ENCODE data around the gene NUMA1.

GRCh38 chr11:72039856-72040401 lies 40.4 kb downstream of the NUMA1 start:
- TF ChIP-seq ARNT (IDR thresholded peaks at IDR 0.05) (no peak), FOXK2 (IDR thresholded peaks at IDR 0.05) (no peak), SP1 (IDR thresholded peaks at IDR 0.05) (no peak)

Data from HEK293T (cell line).